Neuron (in vitro differentiated cells): ENCODE data around the gene IFNA7.
"Not testable (repeated sequence)": the region's sequence is repeated elsewhere in the genome, so short reads cannot be mapped to it uniquely, and the experiment has no call there.

Source experiments
- H2AFZ ChIP-seq: one replicate; pipeline ENCODE4 v1.6.1; 2013; ENCODE audit warnings: low read depth, mild to moderate bottlenecking, inconsistent platforms, low read length, moderate library complexity
- H3K27me3 ChIP-seq: one replicate; pipeline ENCODE4 v1.6.1; 2013; ENCODE audit warnings: low read length; ENCODE audit not compliant: insufficient read depth
- H3K36me3 ChIP-seq: one replicate; pipeline ENCODE4 v1.6.1; 2013; ENCODE audit warnings: low read length; ENCODE audit not compliant: insufficient read depth
- H3K4me1 ChIP-seq: one replicate; pipeline ENCODE4 v1.6.1; 2013; ENCODE audit warnings: low read length; ENCODE audit not compliant: insufficient read depth
- H3K4me3 ChIP-seq: 2 replicates; pipeline ENCODE4 v1.5.1; 2013; ENCODE audit warnings: mild to moderate bottlenecking, low read length, moderate library complexity
- H3K9me3 ChIP-seq: one replicate; pipeline ENCODE4 v1.6.1; 2013; ENCODE audit warnings: low read length

IFNA7 gene

GRCh38 chr9:21202105-21202504, at the start of gene IFNA7:
TSS of gene IFNA7 (minus strand) at chr9:21202205. CDS start at chr9:21202165, 40 bp downstream.
- not testable (repeated sequence) for H2AFZ ChIP-seq, H3K27me3 ChIP-seq, H3K36me3 ChIP-seq, H3K4me3 ChIP-seq, H3K4me1 ChIP-seq, H3K9me3 ChIP-seq

- Histone ChIP-seq H3K27me3 (no peaks in the 10 kb centered on the region), H3K36me3 (no peaks in the 10 kb centered on the region), H2AFZ (no peak overlapping the region), H3K4me1 (peaks cover 3% of the 10 kb centered on the region), H3K9me3 (no peaks in the 10 kb centered on the region), H3K4me3 (no peak overlapping the region)
Measured at GRCh38 chr9:21251638-21252037, 49.6 kb upstream of the IFNA7 start.

- no peaks in the 10 kb centered on the region for H3K9me3 ChIP-seq
- H3K27me3 ChIP-seq: no peaks in the 10 kb centered on the region
- no peak overlapping the region for H2AFZ ChIP-seq
- H3K4me1 ChIP-seq: peaks cover 3% of the 10 kb centered on the region
- H3K36me3 ChIP-seq: no peaks in the 10 kb centered on the region
- H3K4me3 ChIP-seq: no peak overlapping the region
Measured at GRCh38 chr9:21251190-21251589, 49.2 kb upstream of the IFNA7 start.

GRCh38 chr9:21244836-21245235, 42.8 kb upstream of the IFNA7 start:
- no peak overlapping the region for H2AFZ ChIP-seq
- H3K4me1 ChIP-seq: no peaks in the 10 kb centered on the region
- no peaks in the 10 kb centered on the region for H3K27me3 ChIP-seq
- no peaks in the 10 kb centered on the region for H3K9me3 ChIP-seq
- H3K36me3 ChIP-seq: no peaks in the 10 kb centered on the region
- no peak overlapping the region for H3K4me3 ChIP-seq

GRCh38 chr9:21239911-21240310, 37.9 kb upstream of the IFNA7 start, which contains the start of gene IFNA14:
TSS of gene IFNA14 (minus strand) at chr9:21240005. CDS start at chr9:21239935, 70 bp downstream.
- Histone ChIP-seq H3K27me3 (no peaks in the 10 kb centered on the region), H3K9me3 (no peaks in the 10 kb centered on the region), H3K4me1 (no peaks in the 10 kb centered on the region), H3K4me3 (no peak within 1 kb of the TSS), H2AFZ (no peak within 1 kb of the TSS), H3K36me3 (no peaks in the 10 kb centered on the region)

- H3K27me3 ChIP-seq, H3K9me3 ChIP-seq, H3K4me1 ChIP-seq, H2AFZ ChIP-seq, H3K4me3 ChIP-seq, H3K36me3 ChIP-seq: not testable (repeated sequence)
Measured at GRCh38 chr9:21236360-21236714, 34.3 kb upstream of the IFNA7 start.

- H3K4me1 ChIP-seq, H3K4me3 ChIP-seq: not testable (repeated sequence)
Measured at GRCh38 chr9:21235468-21236359, 33.7 kb upstream of the IFNA7 start.

GRCh38 chr9:21234153-21234687, 32.2 kb upstream of the IFNA7 start:
- no peak overlapping the region for H2AFZ ChIP-seq
- no peaks in the 10 kb centered on the region for H3K27me3 ChIP-seq
- no peaks in the 10 kb centered on the region for H3K36me3 ChIP-seq
- H3K4me1 ChIP-seq: no peaks in the 10 kb centered on the region
- H3K4me3 ChIP-seq: no peak overlapping the region
- H3K9me3 ChIP-seq: no peaks in the 10 kb centered on the region

More at GRCh38 chr9:21235468-21236359, 33.7 kb upstream of the IFNA7 start:
- not testable (repeated sequence) for H2AFZ ChIP-seq, H3K27me3 ChIP-seq, H3K36me3 ChIP-seq, H3K9me3 ChIP-seq

GRCh38 chr9:21233258-21233657, 31.3 kb upstream of the IFNA7 start:
- no peak overlapping the region for H2AFZ ChIP-seq
- no peaks in the 10 kb centered on the region for H3K27me3 ChIP-seq
- H3K4me1 ChIP-seq: no peaks in the 10 kb centered on the region
- no peaks in the 10 kb centered on the region for H3K9me3 ChIP-seq
- no peaks in the 10 kb centered on the region for H3K36me3 ChIP-seq
- no peak overlapping the region for H3K4me3 ChIP-seq

- Histone ChIP-seq H3K36me3 (no peaks in the 10 kb centered on the region), H3K9me3 (no peaks in the 10 kb centered on the region), H3K4me1 (no peaks in the 10 kb centered on the region), H2AFZ (no peak within 1 kb of the TSS), H3K27me3 (no peaks in the 10 kb centered on the region), H3K4me3 (no peak within 1 kb of the TSS)
Measured at GRCh38 chr9:21228122-21228521, 26.1 kb upstream of the IFNA7 start, which contains the start of gene IFNA17. TSS of gene IFNA17 (minus strand) at chr9:21228222. CDS start at chr9:21228173, 49 bp downstream.

GRCh38 chr9:21217211-21217610, 15.2 kb upstream of the IFNA7 start, which contains the start of gene IFNA16:
TSS of gene IFNA16 (minus strand) at chr9:21217311. CDS start at chr9:21217305, 6 bp downstream.
- not testable (repeated sequence) for H2AFZ ChIP-seq, H3K4me1 ChIP-seq, H3K27me3 ChIP-seq, H3K4me3 ChIP-seq, H3K9me3 ChIP-seq, H3K36me3 ChIP-seq

GRCh38 chr9:21213411-21214326, 11.7 kb upstream of the IFNA7 start:
- not testable (repeated sequence) for H3K27me3 ChIP-seq, H2AFZ ChIP-seq, H3K4me3 ChIP-seq, H3K9me3 ChIP-seq, H3K4me1 ChIP-seq, H3K36me3 ChIP-seq

GRCh38 chr9:21212160-21212559, 10.2 kb upstream of the IFNA7 start:
- H3K4me1 ChIP-seq, H3K27me3 ChIP-seq, H3K9me3 ChIP-seq, H2AFZ ChIP-seq, H3K36me3 ChIP-seq, H3K4me3 ChIP-seq: not testable (repeated sequence)
